Uterus (tissue), 4 donors: ENCODE data around the gene RBMS1. TPM values are rescaled to one million over a fixed set of nuclear protein-coding genes. Genes with fewer than 3 reads are reported as not detected.

Experiments
- DNase-seq, 2 donors: peaks; one replicate each; pipeline ENCODE4 v3.0.0-alpha.2; 2019 to 2020
- H3K27ac ChIP-seq, 2 donors: fragments of 200-600 bp; sonication (generic); 1 replicate in 1 of 2; 2 replicates in 1 of 2; pipeline ENCODE4 v1.5.1; 2016 to 2018
- H3K27me3 ChIP-seq, 2 donors: fragments of 200-600 bp; sonication (generic); one replicate each; pipeline ENCODE4 v1.5.1; 2018 to 2019; ENCODE audit warnings: control low read depth in 1 of 2
- H3K36me3 ChIP-seq, 2 donors: fragments of 200-600 bp; sonication (generic); one replicate each; pipeline ENCODE4 v1.5.1; 2019; ENCODE audit warnings: control low read depth in 1 of 2
- H3K4me1 ChIP-seq, 2 donors: fragments of 200-600 bp; sonication (generic); one replicate each; pipeline ENCODE4 v1.5.1; 2018 to 2019; ENCODE audit warnings: control low read depth in 1 of 2
- H3K4me3 ChIP-seq, 2 donors: fragments of 200-600 bp; sonication (generic); 1 replicate in 1 of 2; 2 replicates in 1 of 2; pipeline ENCODE4 v1.5.1; 2018 to 2019; ENCODE audit warnings: mild to moderate bottlenecking in 1 of 2
- H3K9me3 ChIP-seq, 2 donors: fragments of 200-600 bp; sonication (generic); one replicate each; pipeline ENCODE4 v1.5.1; 2019; ENCODE audit warnings: control low read depth in 1 of 2
- POLR2A ChIP-seq, 2 donors: fragments of 450-650 bp; IDR thresholded peaks; one replicate each; pipeline ENCODE4 v1.6.1; 2016; ENCODE audit warnings: antibody characterized with exemption in 2 of 2, mild to moderate bottlenecking in 1 of 2, moderate library complexity in 1 of 2
- intact Hi-C: fragments of 100-400 bp; cut with DNase I; formaldehyde crosslinking; loops from one replicate; pipeline ENCODE4 v1.15.1; 2023; ENCODE audit warnings: low total_unique reads
- total RNA-seq, 4 donors: library from RNA; depleted of rRNA in 3 of 4; stranded (reverse); fragments of >200 nt in 3 of 4; gene quantifications; one replicate each; pipeline versions ENCODE4 v1.1.0 to v1.2.4, GENCODE V29; 2014 to 2023
- TF ChIP-seq, protein P1 (sequence below), 4 experiments: fragments of 200-600 bp in 2 of 4; fragments of 450-650 bp in 2 of 4; sonication (generic) in 2 of 4; IDR thresholded peaks; one replicate each; pipeline ENCODE4 v1.5.1; 2016 to 2019; ENCODE audit warnings: antibody characterized with exemption in 4 of 4, mild to moderate bottlenecking in 2 of 4, moderate library complexity in 1 of 4
- donor health status: DM: yes; HTN: yes; CAD: no.

The RBMS1 gene
- total RNA-seq, 4 donors from 2014 or later, result 30.5 to 149 (median 88.9) TPM

DNA sequence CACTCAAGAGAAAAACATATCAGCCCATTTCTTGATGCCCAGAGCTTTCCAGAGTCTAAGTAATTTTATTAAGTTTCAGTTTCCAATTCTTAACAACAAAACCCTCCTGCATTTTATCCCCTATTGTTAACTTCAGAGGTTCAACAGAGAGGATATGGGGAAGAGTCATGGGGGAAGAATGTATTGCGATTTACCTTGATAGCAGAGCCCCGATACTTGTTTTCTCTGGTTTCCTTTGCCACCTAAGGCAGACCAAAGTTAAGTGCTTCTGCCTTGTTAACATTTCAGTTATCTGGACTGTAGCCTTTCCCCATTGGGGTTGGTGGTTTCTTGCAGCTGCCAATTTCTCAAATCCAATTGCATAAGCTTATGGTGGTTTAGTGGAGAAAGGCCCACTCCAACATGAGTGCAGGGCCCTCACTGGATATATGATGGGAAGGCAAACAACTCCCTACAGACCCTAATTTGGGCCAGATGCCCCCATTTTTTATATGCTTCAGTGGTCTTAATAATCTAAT lies 211.5 kb downstream of the RBMS1 start:
- no peak for DNase-seq
- Histone ChIP-seq H3K4me1 (peaks cover 4 to 6% of the 10 kb centered on the region in 2 donors), H3K9me3 (no peaks in the 10 kb centered on the region), H3K27ac (no peak overlapping the region), H3K27me3 (no peaks in the 10 kb centered on the region), H3K4me3 (no peak overlapping the region), H3K36me3 (no peaks in the 10 kb centered on the region)
- TF ChIP-seq, protein P1, sequence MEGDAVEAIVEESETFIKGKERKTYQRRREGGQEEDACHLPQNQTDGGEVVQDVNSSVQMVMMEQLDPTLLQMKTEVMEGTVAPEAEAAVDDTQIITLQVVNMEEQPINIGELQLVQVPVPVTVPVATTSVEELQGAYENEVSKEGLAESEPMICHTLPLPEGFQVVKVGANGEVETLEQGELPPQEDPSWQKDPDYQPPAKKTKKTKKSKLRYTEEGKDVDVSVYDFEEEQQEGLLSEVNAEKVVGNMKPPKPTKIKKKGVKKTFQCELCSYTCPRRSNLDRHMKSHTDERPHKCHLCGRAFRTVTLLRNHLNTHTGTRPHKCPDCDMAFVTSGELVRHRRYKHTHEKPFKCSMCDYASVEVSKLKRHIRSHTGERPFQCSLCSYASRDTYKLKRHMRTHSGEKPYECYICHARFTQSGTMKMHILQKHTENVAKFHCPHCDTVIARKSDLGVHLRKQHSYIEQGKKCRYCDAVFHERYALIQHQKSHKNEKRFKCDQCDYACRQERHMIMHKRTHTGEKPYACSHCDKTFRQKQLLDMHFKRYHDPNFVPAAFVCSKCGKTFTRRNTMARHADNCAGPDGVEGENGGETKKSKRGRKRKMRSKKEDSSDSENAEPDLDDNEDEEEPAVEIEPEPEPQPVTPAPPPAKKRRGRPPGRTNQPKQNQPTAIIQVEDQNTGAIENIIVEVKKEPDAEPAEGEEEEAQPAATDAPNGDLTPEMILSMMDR (IDR thresholded peaks at IDR 0.05), result no peak
- TF ChIP-seq POLR2A (IDR thresholded peaks at IDR 0.05), result no peak
- intact Hi-C loops, result no loop called here

DNA sequence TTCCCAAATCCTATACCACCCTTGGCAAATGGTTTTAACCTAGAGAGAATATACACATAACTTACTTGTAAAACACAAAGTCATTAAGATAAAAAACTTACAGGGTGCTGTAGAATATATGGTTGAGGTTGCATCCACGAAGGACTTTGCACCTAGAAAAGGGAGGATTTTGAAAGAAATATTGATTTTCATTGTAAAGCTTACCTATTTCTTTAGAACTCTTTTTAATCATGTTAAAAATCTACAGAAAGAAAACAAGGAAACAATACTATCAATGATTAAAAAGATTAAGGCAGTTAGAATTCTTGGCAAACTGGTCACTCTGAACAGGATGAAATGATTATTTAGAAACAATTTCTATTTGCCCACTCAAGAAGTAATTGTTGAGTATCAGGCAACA lies 212.4 kb downstream of the RBMS1 start:
- no peaks in the 10 kb centered on the region for H3K36me3 ChIP-seq
- H3K9me3 ChIP-seq, result no peaks in the 10 kb centered on the region
- intact Hi-C loops, result no loop called here
- H3K4me3 ChIP-seq, result no peak overlapping the region
- peaks cover 4 to 6% of the 10 kb centered on the region in 2 donors for H3K4me1 ChIP-seq
- TF ChIP-seq, protein P1 (IDR thresholded peaks at IDR 0.05), result no peak
- TF ChIP-seq POLR2A (IDR thresholded peaks at IDR 0.05), result no peak
- no peak for DNase-seq
- peak overlapping the region in 1 of 2 donors; percentile 1 for H3K27ac ChIP-seq
- no peaks in the 10 kb centered on the region for H3K27me3 ChIP-seq

DNA sequence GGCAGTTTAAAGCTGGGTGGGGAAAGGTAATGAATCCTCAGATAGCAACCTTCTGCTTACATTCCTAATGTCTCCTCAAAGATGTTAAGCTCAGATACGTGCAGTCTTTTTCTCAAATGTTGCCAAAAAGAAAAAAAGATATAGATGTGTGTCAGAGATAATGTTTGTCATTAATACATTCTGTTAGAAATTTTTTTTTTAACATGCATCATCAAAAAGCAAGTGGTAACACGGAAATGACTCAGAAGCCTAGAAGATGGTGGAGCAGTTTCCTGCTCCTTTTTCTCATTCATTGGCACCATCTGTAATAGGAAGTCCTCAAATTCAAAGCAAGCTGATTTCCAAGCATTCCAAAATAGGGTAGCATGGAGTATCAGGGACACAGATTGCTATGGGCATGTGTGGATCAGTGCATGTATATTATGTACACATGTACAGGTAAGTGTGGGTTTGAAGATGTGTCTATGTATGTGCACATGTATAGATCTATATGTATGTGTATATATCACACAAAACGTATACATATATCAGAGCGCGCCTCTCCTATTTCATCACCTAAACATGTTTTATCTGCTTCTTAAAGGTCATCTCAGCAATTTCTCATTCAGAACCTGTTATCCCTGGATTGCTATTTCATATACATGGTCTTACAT lies 213.7 kb downstream of the RBMS1 start:
- TF ChIP-seq, protein P1 (IDR thresholded peaks at IDR 0.05), result no peak
- TF ChIP-seq POLR2A (IDR thresholded peaks at IDR 0.05), result no peak
- Histone ChIP-seq H3K4me1 (peaks cover 4 to 6% of the 10 kb centered on the region in 2 donors), H3K36me3 (no peaks in the 10 kb centered on the region), H3K27ac (peak overlapping the region; percentile 36 to 60), H3K4me3 (no peak overlapping the region), H3K9me3 (no peaks in the 10 kb centered on the region), H3K27me3 (no peaks in the 10 kb centered on the region)
- no peak for DNase-seq
- intact Hi-C loops, result no loop called here

DNA sequence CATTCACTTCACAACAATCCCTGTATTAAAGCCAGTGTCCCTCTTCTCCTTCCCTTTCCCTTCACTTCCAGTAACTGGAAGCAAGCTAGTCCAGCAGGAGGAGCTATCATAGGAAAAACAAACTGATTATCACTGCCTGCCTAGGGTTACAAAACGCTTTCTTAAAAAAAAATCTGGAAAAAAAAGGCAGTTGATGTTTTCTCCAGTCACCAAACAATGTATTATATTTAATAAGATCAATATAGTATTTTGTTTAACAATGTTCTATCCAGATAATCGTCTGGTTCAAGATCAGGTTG lies 214.8 kb downstream of the RBMS1 start:
- no peak for TF ChIP-seq POLR2A (IDR thresholded peaks at IDR 0.05)
- TF ChIP-seq, protein P1 (IDR thresholded peaks at IDR 0.05), result peak; percentile 37 to 48 (median 43)
- DNase-seq, result no peak
- Histone ChIP-seq H3K9me3 (no peaks in the 10 kb centered on the region), H3K27me3 (no peaks in the 10 kb centered on the region), H3K36me3 (no peaks in the 10 kb centered on the region), H3K27ac (peak overlapping the region; percentile 36 to 60), H3K4me3 (no peak overlapping the region), H3K4me1 (peaks cover 4 to 6% of the 10 kb centered on the region in 2 donors)
- intact Hi-C loops, result no loop called here

DNA sequence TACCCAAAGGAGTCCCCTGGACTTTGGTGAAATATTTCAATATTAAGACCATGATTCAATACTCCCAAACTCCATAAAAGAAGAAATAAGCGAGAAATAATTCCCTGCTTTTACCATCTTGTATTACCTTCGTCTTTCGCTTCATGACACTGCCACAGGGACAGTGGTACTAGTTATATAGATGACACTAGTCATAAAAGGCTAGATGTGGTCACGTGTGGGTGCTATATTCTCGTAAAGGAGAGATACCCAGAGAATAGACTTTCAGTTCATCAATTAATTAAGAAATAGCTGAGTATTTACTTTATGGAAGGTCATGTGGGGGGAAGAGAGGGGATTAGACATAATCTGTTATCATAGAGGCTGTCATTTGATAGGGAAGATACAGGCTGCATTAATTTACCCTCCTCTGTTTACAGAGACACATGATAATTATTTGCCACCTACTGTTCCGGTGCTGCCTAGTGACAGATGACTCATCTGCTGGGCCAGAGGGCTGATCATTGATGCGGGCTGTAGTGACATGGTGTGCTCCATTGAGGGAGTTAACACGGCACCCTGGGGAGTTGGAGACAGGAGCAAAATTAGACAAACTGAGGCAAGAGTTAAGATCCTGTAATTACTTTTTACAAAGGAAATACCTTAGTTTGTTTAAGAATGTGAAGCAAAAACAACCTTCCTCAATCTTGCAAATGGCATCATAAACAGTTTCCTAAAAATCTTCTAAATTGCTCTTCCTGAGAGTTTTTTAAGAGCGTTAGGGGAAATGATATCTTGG lies 215.3 kb downstream of the RBMS1 start:
- Histone ChIP-seq H3K27me3 (no peaks in the 10 kb centered on the region), H3K36me3 (no peaks in the 10 kb centered on the region), H3K4me3 (no peak overlapping the region), H3K27ac (peak overlapping the region in 1 of 2 donors; percentile 60), H3K9me3 (no peaks in the 10 kb centered on the region), H3K4me1 (peaks cover 4 to 6% of the 10 kb centered on the region in 2 donors)
- DNase-seq, result no peak
- intact Hi-C loops, result no loop called here
- no peak for TF ChIP-seq POLR2A (IDR thresholded peaks at IDR 0.05)
- TF ChIP-seq, protein P1 (IDR thresholded peaks at IDR 0.05), result no peak
